22Rv1 (cell line): ENCODE results near the gene VSTM4.

Experiments used
- H3K27ac ChIP-seq: fragments of 450-650 bp; 2 replicates; pipeline ENCODE4 v1.5.1; 2017
- ZFX ChIP-seq: fragments of 450-650 bp; IDR thresholded peaks from 2 replicates; pipeline ENCODE4 v1.6.1; 2017; ENCODE audit warnings: antibody characterized with exemption, borderline replicate concordance
- TF ChIP-seq, protein P1 (sequence below): fragments of 450-650 bp; IDR thresholded peaks from 2 replicates; pipeline ENCODE4 v1.5.1; 2017; ENCODE audit warnings: mild to moderate bottlenecking

The VSTM4 gene

DNA sequence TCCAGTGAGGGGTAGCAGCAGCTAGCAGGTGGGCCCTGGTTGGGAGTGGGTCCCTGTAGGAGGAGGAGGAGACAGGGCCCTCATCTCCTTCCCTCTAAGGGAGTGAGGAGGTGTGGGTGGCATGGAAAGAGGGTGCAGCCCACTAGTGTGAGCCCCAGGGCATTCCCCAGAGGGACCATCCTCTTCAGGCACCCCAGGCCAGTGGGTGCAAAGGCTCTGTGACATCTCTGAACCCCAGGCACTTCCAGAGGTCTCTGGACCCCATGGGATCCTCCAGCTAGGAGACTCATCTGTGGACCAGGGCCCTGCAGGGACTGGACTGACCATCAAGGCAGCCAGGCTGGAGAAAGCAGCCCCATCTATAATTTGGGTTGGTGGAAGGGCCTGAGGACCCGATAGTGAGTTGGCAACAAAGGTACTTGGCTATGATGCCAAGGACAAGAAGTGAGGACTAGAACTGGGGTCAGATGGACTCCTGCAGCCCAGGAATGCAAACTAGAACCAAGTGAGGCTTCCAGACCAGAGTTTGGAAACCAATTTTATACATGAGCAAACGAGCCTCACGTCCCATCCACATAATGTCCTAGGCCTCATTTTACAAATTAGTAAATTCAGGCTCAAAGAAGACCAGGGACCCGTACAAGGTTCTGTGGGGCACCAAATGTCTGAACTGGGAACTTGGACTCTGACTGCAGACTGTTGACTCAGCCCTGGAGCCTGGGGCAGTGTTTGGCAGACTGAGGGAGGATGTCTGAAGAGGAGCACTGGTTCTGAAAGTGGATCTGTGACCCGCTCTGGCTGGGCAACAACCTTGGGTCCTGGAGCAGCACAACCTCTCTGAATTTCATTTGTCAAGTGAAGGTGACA, 1.4 kb upstream of the VSTM4 start:
- no peak for TF ChIP-seq ZFX
- TF ChIP-seq, protein P1, sequence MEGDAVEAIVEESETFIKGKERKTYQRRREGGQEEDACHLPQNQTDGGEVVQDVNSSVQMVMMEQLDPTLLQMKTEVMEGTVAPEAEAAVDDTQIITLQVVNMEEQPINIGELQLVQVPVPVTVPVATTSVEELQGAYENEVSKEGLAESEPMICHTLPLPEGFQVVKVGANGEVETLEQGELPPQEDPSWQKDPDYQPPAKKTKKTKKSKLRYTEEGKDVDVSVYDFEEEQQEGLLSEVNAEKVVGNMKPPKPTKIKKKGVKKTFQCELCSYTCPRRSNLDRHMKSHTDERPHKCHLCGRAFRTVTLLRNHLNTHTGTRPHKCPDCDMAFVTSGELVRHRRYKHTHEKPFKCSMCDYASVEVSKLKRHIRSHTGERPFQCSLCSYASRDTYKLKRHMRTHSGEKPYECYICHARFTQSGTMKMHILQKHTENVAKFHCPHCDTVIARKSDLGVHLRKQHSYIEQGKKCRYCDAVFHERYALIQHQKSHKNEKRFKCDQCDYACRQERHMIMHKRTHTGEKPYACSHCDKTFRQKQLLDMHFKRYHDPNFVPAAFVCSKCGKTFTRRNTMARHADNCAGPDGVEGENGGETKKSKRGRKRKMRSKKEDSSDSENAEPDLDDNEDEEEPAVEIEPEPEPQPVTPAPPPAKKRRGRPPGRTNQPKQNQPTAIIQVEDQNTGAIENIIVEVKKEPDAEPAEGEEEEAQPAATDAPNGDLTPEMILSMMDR, result no peak
- no peak overlapping the region for H3K27ac ChIP-seq

DNA sequence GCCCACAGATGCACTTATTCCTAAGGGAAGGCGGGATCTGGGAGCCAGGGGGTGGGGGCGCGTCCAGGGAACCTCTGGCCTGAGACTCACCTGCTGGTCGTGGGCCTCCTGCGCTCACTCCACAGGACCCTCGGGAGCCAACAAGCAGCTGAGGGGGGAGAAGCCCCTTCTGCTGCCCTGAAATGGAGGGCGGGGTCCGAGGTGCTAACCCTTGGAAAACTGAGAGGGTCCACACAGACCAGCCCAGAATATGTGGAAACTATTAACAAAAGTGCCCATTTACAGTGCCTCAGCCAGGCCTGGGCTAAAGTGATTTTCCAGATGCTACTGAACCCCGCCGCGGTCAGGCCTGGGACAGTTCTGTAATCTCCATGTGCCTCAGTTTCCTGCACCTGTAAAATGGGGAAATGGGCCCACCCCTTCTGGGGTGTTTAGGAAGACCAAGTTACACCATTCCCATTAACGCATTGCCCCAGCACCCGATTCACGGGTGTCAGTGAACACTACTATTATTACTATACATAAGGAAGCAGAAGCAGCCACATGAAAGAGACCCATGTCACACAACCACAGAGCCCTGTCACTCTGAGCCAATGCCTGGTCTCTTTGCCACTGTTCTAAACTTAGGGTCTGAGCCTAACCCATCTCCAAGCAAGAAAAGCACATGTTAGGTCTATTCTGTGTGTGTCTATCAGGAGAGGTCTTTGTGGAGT, 630 bp upstream of the VSTM4 start:
- TF ChIP-seq, protein P1, result no peak
- no peak for TF ChIP-seq ZFX
- H3K27ac ChIP-seq, result no peak overlapping the region

DNA sequence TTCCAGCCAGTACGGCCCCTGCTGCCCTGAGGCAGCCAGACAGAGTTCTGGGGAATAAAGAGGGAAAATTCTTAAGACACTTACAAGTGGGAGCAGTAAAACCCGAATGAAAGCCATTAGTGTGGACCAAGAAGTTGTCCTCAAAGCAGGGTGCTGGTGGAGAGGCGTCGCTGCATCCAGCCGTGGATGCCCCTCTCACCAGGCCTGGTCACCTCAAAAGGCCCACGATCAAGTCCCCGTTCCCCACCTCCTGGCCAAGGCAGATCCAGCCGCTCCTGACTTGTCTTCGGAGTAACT, 656 bp downstream of the VSTM4 start:
- no peak overlapping the region for H3K27ac ChIP-seq
- TF ChIP-seq, protein P1, result no peak
- TF ChIP-seq ZFX, result no peak

DNA sequence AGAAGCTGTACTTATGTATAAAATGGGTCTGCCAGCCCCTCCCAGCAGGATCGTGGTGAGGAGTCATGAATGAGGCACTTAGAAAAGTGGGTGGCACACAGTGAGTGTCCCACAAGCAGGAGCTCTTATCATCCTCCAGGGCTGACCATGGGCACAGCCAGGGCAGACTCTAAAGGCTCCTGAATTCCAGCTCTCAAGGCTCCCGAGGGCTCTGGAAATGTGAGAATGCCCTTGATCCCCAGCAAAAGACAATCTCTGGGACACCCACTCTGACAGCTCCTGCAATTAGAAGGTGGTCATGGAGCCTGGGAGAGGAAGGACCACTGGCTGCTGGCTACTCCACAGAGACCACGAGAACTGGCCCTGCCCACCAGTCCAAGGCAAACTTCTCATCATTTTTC, 1.6 kb downstream of the VSTM4 start:
- H3K27ac ChIP-seq, result no peak overlapping the region
- TF ChIP-seq, protein P1, result no peak
- TF ChIP-seq ZFX, result no peak

DNA sequence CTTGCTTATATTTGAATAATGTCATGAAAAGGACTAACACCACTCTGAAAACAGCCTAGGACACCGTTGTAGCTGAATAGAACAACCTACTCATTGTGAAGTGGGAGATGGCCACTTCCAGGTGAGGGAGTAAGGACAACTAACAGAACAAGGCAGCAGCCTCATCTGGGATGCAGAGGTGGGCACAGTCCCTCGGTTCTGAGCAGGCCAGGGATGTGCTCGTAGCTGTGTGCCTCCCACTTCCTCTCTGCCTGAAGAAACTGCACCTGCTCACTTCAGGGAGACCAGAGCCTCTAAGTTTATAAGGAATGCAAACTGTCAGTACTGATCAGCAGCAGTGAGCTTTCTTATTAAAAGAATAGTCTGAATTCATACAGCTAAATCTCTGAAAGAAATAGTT, 2.5 kb downstream of the VSTM4 start:
- H3K27ac ChIP-seq, result no peak overlapping the region
- TF ChIP-seq, protein P1, result no peak
- TF ChIP-seq ZFX, result no peak

DNA sequence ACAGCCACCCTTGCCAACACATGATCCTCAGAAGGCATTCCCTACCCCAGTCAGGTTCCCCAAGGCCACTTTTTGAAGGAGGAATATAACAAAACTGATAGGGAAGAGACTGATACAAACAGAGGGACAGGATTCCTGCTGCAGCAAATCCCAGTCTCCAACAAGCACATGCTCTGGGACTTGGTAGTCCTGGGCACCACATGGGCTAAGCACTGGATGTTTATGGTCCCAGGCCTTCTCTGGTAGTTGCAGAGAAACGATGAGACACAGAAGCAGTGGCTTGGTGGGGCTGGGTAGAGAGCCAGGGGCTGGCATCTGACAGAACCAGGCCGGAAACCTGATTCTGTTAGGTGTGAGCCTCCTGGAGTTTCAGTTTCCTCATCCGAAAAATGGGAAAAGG, 3.2 kb downstream of the VSTM4 start:
- no peak overlapping the region for H3K27ac ChIP-seq
- TF ChIP-seq, protein P1, result no peak
- TF ChIP-seq ZFX, result no peak

DNA sequence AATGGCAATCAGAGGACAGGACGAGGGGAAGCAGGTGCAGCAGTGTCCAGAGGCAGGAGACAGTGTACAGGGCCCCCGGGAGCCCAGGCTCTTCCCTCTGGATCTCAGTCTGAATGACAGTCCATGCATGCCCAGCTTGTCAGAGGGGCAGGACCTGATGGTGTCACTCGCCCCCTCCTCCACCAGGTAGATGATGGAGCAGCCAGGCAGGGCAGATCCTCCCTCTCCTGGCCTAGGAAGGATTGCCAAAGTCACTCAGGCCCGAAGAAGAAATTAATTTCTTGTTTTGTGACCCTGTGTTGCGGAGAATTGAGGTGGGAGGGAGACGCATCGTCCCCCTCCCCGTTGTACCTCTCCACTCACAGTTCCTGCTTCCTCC, 4.0 kb downstream of the VSTM4 start:
- H3K27ac ChIP-seq, result no peak overlapping the region
- TF ChIP-seq, protein P1, result no peak
- TF ChIP-seq ZFX, result no peak
